ENCODE measurements around the gene AMOTL2.

DNA sequence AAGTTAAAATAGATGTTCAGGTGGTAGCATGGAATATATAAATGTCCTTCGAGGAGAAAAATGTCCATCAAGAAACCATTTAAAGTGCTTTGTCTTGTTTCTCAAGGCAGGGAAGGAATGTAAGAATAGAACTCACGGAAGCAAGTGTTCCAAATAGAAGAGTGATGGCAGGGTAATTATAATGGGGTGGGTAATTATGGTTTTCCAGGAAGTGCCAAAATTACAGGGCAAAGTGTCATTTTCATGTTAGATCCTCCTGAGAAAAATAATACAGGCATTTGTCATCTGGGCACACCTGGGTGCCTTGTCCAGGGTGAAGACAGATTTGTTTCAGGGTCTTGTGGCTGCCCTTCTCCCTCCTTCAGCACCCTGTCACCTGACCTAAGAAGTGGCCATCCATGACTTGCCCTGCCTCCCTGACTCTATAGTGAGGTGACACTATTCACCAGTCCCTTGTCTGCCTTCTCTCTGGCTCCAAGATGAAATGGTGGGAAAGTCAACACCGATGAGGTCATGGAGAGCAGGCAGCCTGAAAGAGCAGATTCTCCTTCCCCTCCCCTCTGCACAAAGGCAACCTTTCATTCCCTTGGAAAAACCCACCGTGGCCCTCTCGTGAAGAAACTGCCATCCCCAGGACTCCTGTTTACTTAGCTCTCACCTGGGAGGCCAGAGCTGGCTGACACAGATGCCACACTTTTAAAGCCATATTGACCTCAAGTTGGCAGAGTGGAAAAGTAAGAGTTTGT, 45.1 kb upstream of the AMOTL2 start:
- TF ChIP-seq CTCF (IDR thresholded peaks at IDR 0.05; ENCODE audit: low read depth, low read length, poor library complexity, severe bottlenecking): no peak
- no peak for TF ChIP-seq EZH2phosphoT487 (IDR thresholded peaks at IDR 0.05; ENCODE audit: borderline replicate concordance, low read length)

Data from DOHH2 (cell line).